Left cardiac atrium (tissue), 4 donors: Measurements from ENCODE around the gene C14orf180. TPM values are rescaled to one million over a fixed set of nuclear protein-coding genes. Genes with fewer than 3 reads are reported as not detected.

Experiments used
- ATAC-seq, 2 donors: fragments of 200-7000 bp; cut with Tn5 transposase; one replicate each; pipeline ENCODE4 v1.9.1; 2020; ENCODE audit warnings: mild to moderate bottlenecking in 2 of 2, moderate library complexity in 2 of 2
- DNase-seq: peaks from one replicate; pipeline ENCODE4 v3.0.0-alpha.2; 2020
- intact Hi-C, 2 donors: fragments of 100-400 bp; cut with DNase I; formaldehyde crosslinking; loops; one replicate each; pipeline versions ENCODE4 v1.14.1 to v1.15.1; 2022 to 2023
- total RNA-seq, 2 donors: library from RNA; stranded (reverse); fragmentation: NEBNext Ultra II Directional; extraction: Animal tissue kit (Norgen Biotek cat#: 25700); gene quantifications; one replicate each; pipeline ENCODE4 v1.2.1, GENCODE V29; 2021
- donor health status: DM: no; HTN: yes; CAD: no.
- donor health status: DM: no; HTN: yes; CAD: no; lungs with severe emphysema.
- donor health status: DM: yes; HTN: yes; CAD: no.
- donor health status: Dilated cardiomyopathy.

C14orf180 gene
- total RNA-seq, 2 donors from 2014 or later: 26.6 to 66.7 TPM

GRCh38 chr14:104587641-104588040, 8.1 kb downstream of the C14orf180 start:
- no peak for ATAC-seq
- intact Hi-C loops: no loop called here
- DNase-seq: no peak

DNA sequence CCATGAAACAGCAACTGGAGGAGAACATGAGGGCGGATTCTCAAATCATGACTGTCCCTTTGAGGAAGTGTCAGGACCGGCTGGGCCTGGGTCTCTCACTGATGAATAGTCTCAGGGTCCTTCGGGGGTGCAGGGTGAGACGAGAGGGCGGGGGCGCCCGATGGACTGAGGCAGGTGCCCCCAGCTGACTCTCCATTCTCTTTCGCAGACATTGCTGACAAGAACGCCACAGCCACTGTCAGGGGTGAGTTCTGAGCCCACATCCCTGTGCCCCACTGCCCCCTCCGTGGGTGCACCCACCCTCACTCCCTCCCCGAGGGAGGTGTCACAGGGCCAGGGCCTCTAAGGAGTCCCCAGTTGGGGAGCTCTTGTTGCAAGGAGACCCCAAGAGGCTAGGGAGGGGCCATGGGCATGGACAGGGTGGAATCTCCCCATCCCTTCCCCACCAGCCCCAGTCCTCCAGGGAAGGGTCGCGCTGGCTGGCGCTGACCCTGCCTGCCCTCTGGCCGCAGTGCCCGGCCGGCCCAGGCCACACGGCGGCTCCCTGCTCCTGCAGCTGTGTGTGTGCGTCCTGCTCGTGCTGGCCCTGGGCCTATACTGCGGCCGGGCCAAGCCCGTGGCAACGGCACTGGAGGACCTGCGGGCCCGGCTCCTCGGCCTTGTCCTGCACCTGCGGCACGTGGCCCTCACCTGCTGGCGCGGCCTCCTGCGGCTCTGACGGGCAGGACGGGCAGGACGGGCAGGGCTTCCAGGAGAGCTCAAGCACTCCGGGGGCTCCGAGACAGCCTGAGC, 8.7 kb downstream of the C14orf180 start:
- intact Hi-C loops: no loop called here
- DNase-seq: no peak
- no peak for ATAC-seq

- intact Hi-C loops: no loop called here
- DNase-seq: no peak
- ATAC-seq: no peak
These were observed 10.0 kb downstream of the C14orf180 start for GRCh38 chr14:104589338-104590195.

- DNase-seq (no peak), ATAC-seq (no peak)
- intact Hi-C loops: no loop called here
These were observed 10.8 kb downstream of the C14orf180 start for GRCh38 chr14:104590240-104590965.

GRCh38 chr14:104591031-104591430, 11.5 kb downstream of the C14orf180 start:
- intact Hi-C loops: no loop called here
- ATAC-seq (no peak), DNase-seq (no peak)

- ATAC-seq: no peak
- intact Hi-C loops: no loop called here
- no peak for DNase-seq
These were observed 12.1 kb downstream of the C14orf180 start for GRCh38 chr14:104591506-104592291.

- intact Hi-C loops: no loop called here
- ATAC-seq: no peak
- DNase-seq: no peak
These were observed 12.7 kb downstream of the C14orf180 start for GRCh38 chr14:104592292-104592672.

GRCh38 chr14:104592785-104593184, 13.2 kb downstream of the C14orf180 start:
- ATAC-seq: peak in 1 of 2 donors; percentile 3

DNA sequence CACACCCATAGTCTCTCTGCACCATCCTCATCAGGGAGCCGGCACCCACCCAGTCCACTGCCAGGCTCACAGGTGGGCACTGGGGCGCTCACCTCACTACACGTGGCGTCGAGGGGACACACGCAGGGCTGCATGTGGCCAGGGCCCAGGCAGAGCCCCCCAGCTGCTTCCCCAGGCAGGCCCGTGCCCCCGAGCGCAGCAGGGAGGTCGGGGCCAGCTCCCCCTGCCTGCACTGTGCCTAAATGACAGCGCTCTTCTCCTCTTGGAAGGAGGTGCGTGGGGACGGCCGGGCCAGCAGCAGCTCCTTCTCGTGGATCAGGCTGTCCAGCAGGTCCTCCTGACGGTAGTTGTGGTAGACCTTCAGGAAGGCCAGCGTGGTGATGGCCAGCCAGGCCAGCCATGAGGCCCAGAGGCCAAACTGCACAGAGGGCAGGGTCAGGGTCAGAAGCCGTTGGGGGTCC, 13.7 kb downstream of the C14orf180 start:
- ATAC-seq (peak in 1 of 2 donors; percentile 18), DNase-seq (no peak)
- intact Hi-C loops: no loop called here

More at GRCh38 chr14:104592785-104593184, 13.2 kb downstream of the C14orf180 start:
- no peak for DNase-seq
- intact Hi-C loops: no loop called here

DNA sequence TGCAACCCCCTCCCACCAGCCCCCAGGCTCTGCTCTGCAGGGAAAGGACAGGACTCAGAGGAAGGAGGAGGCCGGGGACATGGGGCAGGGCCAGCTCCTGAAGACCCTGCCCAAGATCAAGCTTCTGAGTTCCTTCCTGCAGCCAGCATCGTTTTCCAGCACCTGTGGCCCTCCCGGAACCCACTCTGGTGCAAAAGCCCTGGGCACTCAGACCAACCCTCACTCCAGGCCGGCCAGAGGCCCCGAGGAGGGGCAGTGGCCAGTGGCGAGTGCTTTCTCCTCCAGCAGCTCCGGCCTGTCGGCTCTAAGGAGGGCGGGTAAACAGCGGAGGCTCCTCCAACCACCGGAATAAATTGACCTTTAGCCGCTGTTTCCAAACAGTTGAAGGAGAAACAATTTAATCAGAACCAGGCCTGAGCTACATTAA, 14.2 kb downstream of the C14orf180 start:
- no peak for ATAC-seq

DNA sequence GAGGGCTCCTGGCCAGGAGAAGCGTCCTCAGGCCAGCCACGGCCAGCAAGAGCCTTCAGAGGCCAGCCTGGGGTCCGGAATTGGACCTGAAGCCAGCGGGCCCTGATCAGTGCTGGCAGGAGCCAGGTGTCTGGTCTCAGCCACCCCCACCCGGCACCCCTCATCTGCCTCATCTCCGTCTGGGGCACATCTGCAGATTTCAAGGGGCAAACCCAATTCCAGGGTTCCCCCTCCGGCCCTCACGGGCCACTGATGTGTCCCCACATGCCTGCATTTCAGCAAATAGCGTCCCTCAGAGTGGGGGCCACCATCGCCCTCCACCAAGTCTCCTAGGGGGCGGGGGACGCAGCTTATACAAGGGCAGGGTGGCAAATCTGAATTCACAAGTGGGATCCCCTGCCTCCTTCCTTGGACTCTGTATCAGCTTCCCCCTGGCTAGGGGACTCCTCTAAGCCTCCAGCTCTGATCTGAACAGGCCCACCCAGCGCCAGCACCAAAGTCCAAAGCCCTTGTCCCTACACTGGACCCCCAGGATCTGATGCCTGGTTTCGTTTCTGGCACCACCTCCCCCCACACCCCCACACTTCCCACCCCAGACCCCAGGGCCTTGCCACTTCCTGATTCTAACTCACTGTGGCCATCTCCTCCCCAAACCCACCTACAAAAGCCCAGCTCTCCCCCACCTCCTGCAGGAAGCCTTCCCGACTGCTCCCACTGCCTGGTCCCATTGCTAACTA, 14.9 kb downstream of the C14orf180 start:
- intact Hi-C loops: no loop called here
- ATAC-seq (no peak), DNase-seq (peak; percentile 9)

More for the DNA sequence above, 14.2 kb downstream of the C14orf180 start:
- intact Hi-C loops: no loop called here
- DNase-seq: no peak

GRCh38 chr14:104595116-104595675, 15.6 kb downstream of the C14orf180 start:
- DNase-seq (peak; percentile 16), ATAC-seq (no peak)
- intact Hi-C loops: no loop called here

GRCh38 chr14:104595911-104596450, 16.4 kb downstream of the C14orf180 start:
- DNase-seq (peak; percentile 9), ATAC-seq (no peak)
- intact Hi-C loops: no loop called here

- no peak for ATAC-seq
- intact Hi-C loops: no loop called here
- no peak for DNase-seq
These were observed 16.9 kb downstream of the C14orf180 start for GRCh38 chr14:104596451-104596918.

DNA sequence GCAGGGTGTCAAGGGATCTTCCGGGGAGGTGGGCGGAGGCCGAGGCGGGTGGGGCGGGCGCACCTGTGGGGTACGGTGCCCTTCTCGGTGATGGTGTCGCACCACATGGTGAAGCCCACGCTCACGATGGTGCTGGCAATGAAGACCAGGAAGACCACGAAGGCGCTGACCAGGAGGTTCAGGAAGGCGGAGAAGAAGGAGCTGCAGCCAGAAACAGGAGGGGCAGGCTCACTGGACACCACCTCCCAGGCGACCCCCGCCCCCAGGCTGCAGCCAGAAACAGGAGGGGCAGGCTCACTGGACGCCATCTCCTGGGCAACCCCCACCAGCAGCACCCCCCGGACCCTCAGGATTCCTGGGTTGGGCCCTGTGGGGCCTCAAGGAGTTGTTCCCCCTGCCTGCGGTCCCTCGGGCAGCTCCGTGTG, 17.4 kb downstream of the C14orf180 start:
- ATAC-seq (no peak), DNase-seq (peak; percentile 9)
- intact Hi-C loops: no loop called here

DNA sequence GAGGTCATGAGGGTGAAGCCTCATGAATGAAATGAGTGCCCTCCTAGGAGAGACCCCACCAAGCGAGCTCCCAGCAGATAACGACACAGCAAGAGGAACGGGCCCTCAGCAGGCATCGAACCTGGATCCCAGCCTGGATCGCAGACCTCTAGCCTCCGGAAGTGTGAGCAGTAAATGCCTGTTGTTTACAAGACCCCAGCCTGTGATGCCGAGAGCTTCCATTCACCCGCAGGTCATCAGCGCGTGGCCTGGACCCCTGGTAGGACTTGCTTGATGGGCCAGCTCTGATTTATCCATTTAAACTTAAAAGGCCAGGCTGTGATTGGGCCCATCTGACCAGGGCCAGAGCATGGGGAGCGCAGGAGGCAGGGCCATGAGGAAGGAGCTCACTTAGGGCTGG, 18.0 kb downstream of the C14orf180 start:
- DNase-seq (no peak), ATAC-seq (no peak)
- intact Hi-C loops: no loop called here
